HEK293 (cell line): Measurements from ENCODE around the gene MT1B.
"Not testable (repeated sequence)": the region's sequence is repeated elsewhere in the genome, so short reads cannot be mapped to it uniquely, and the experiment has no call there.

Experiments
- CTCF ChIA-PET: fragments of 350-600 bp; formaldehyde crosslinking; extraction: SDS; loops from one replicate; lab custom pipeline; 2021; ENCODE audit warnings: antibody characterized with exemption; lab: Yijun Ruan, JAX
- POLR2A ChIA-PET: fragments of 300-600 bp; formaldehyde crosslinking; extraction: SDS; loops from one replicate; lab custom pipeline; 2020; ENCODE audit warnings: antibody characterized with exemption, inconsistent platforms; lab: Yijun Ruan, JAX
- H3K27ac ChIP-seq: fragments of 200-500 bp; sonication (Bioruptor generic); 2 replicates; pipeline ENCODE4 v1.5.1; 2014; ENCODE audit warnings: low read depth, low read length, control low read depth, inconsistent platforms; ENCODE audit errors: extremely low read depth
- H3K36me3 ChIP-seq, 2 experiments: fragments of 200-500 bp in 1 of 2; sonication (Bioruptor generic) in 1 of 2; 1 replicate in 1 of 2; 2 replicates in 1 of 2; pipeline ENCODE4 v1.5.1; 2014 to 2017; ENCODE audit warnings: inconsistent platforms in 2 of 2, low read length in 2 of 2; ENCODE audit not compliant: control insufficient read depth in 2 of 2, insufficient read depth in 1 of 2
- H3K4me1 ChIP-seq: fragments of 200-500 bp; sonication (Bioruptor generic); 2 replicates; pipeline ENCODE4 v1.5.1; 2014; ENCODE audit warnings: mild to moderate bottlenecking, low read length, inconsistent platforms; ENCODE audit not compliant: control insufficient read depth, insufficient read depth
- H3K4me3 ChIP-seq: 2 replicates; pipeline ENCODE4 v1.5.1; 2011; ENCODE audit warnings: low read depth, mild to moderate bottlenecking, control low read depth, low read length, moderate library complexity
- H3K9me3 ChIP-seq: fragments of 200-500 bp; sonication (Bioruptor generic); 2 replicates; pipeline ENCODE4 v1.5.1; 2014; ENCODE audit warnings: low read depth, low read length, inconsistent platforms; ENCODE audit not compliant: control insufficient read depth, insufficient read depth
- EGR2 ChIP-seq: fragments of 450-650 bp; formaldehyde crosslinking; IDR thresholded peaks from 2 replicates; pipeline ENCODE4 v1.5.1; 2016; ENCODE audit warnings: low read depth, missing biosample characterization, missing genetic modification characterization
- OVOL3 ChIP-seq: fragments of 450-650 bp; formaldehyde crosslinking; IDR thresholded peaks from 2 replicates; pipeline ENCODE4 v1.5.1; 2016; ENCODE audit warnings: missing biosample characterization, missing genetic modification characterization
- SCRT1 ChIP-seq: fragments of 450-650 bp; formaldehyde crosslinking; IDR thresholded peaks from 2 replicates; pipeline ENCODE4 v1.5.1; 2016; ENCODE audit warnings: missing biosample characterization, missing genetic modification characterization, borderline replicate concordance
- SCRT2 ChIP-seq: fragments of 450-650 bp; formaldehyde crosslinking; IDR thresholded peaks from 2 replicates; pipeline ENCODE4 v1.5.1; 2016; ENCODE audit warnings: missing biosample characterization, missing genetic modification characterization
- SP7 ChIP-seq: fragments of 450-650 bp; formaldehyde crosslinking; IDR thresholded peaks from 2 replicates; pipeline ENCODE4 v1.5.1; 2016; ENCODE audit warnings: missing biosample characterization, missing genetic modification characterization
- ZBTB8A ChIP-seq: fragments of 450-650 bp; formaldehyde crosslinking; IDR thresholded peaks from 2 replicates; pipeline ENCODE4 v1.5.1; 2016; ENCODE audit warnings: missing biosample characterization, missing genetic modification characterization
- ZFHX2 ChIP-seq: fragments of 450-650 bp; formaldehyde crosslinking; conservative IDR thresholded peaks from 2 replicates; pipeline ENCODE4 v1.5.1; 2016; ENCODE audit warnings: missing biosample characterization, missing genetic modification characterization
- ZNF132 ChIP-seq: fragments of 450-650 bp; formaldehyde crosslinking; IDR thresholded peaks from 2 replicates; pipeline ENCODE4 v1.5.1; 2017; ENCODE audit warnings: missing biosample characterization, missing genetic modification characterization, borderline replicate concordance
- ZNF184 ChIP-seq: fragments of 450-650 bp; IDR thresholded peaks from 2 replicates; pipeline ENCODE4 v1.5.1; 2018; ENCODE audit warnings: missing biosample characterization, mild to moderate bottlenecking, missing genetic modification characterization
- ZNF274 ChIP-seq, 2 experiments: fragments of 200-500 bp in 1 of 2; fragments of 450-650 bp in 1 of 2; sonication (Bioruptor generic) in 1 of 2; formaldehyde crosslinking in 1 of 2; IDR thresholded peaks; 2 replicates each; pipeline versions ENCODE4 v1.5.1 to v1.6.1; 2014 to 2016; ENCODE audit warnings: borderline replicate concordance in 1 of 2, inconsistent platforms in 1 of 2, low read length in 1 of 2, missing biosample characterization in 1 of 2, missing genetic modification characterization in 1 of 2
- ZNF37A ChIP-seq: fragments of 450-650 bp; IDR thresholded peaks from 2 replicates; pipeline ENCODE4 v1.5.1; 2018; ENCODE audit warnings: missing biosample characterization, missing genetic modification characterization
- ZNF555 ChIP-seq: fragments of 450-650 bp; formaldehyde crosslinking; conservative IDR thresholded peaks from 2 replicates; pipeline ENCODE4 v1.5.1; 2017; ENCODE audit warnings: missing biosample characterization, mild to moderate bottlenecking, missing genetic modification characterization, inconsistent platforms
- ZNF560 ChIP-seq: fragments of 450-650 bp; formaldehyde crosslinking; IDR thresholded peaks from 2 replicates; pipeline ENCODE4 v1.5.1; 2017; ENCODE audit warnings: missing biosample characterization, missing genetic modification characterization, borderline replicate concordance
- ZNF623 ChIP-seq: fragments of 450-650 bp; formaldehyde crosslinking; IDR thresholded peaks from 2 replicates; pipeline ENCODE4 v1.5.1; 2016; ENCODE audit warnings: missing biosample characterization, missing genetic modification characterization
- ZNF624 ChIP-seq: fragments of 450-650 bp; formaldehyde crosslinking; IDR thresholded peaks from 2 replicates; pipeline ENCODE4 v1.5.1; 2017; ENCODE audit warnings: missing biosample characterization, missing genetic modification characterization
- ZNF776 ChIP-seq: fragments of 450-650 bp; formaldehyde crosslinking; IDR thresholded peaks from 2 replicates; pipeline ENCODE4 v1.5.0; 2017; ENCODE audit warnings: missing biosample characterization, missing genetic modification characterization, borderline replicate concordance
- ZNF792 ChIP-seq: fragments of 450-650 bp; formaldehyde crosslinking; IDR thresholded peaks from 2 replicates; pipeline ENCODE4 v1.5.1; 2016; ENCODE audit warnings: missing biosample characterization, missing genetic modification characterization
- ZNF837 ChIP-seq: fragments of 450-650 bp; formaldehyde crosslinking; IDR thresholded peaks from 2 replicates; pipeline ENCODE4 v1.5.1; 2016; ENCODE audit warnings: missing biosample characterization, missing genetic modification characterization
- TF ChIP-seq, protein P1 (sequence below): sonication (generic); formaldehyde crosslinking; IDR thresholded peaks from 2 replicates; pipeline ENCODE4 v1.8.1; 2022; ENCODE audit warnings: mild to moderate bottlenecking, moderate library complexity, missing genetic modification reagents

Gene MT1B

DNA sequence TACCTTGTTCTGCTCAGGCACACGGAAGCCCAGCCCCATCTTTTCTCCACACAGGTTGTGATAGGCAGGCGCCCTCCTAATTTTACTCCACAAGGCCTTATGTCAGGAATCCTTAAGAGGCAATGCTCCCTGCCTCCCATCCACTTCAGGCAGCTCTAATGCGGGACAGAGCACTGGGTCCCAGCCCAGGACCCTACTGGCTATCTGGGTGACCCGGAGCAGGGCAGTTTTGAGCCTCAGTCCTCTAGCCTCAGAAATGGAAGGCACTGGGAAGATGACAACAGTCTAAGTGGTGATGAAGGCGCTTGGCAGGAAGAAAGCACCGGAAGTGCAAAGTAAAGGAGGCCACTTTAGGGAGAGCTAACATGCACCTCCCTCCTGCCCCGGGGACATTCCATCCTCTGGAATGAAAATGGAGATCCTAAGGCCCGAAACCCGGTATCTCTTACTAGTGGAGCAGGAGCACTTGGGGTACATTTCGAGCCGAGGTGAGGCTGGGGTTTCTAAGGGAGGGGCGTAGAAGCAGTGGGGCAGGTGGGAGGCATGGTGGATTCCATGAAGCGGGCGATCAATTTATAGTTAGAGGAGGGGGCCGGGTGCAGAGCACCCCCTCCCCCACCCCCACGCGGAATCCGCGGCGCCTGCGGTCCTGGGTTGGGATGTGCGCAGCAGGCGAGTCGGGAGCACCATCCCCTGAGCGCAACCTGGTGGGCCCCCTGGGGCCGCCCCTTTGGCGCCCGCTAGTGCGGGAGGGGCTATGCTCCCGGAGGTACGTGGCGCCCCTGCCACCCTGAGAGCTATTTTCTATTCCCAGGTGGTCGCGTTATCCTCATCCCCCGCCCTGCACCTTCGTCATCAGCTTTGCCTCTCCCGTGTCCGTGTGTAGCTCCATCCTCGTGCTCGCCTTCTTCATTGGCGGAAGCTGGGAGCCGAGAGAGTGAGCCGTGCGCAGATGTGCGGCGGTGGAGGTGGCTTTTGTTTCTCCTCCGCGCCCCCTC, 11.0 kb downstream of the MT1B start:
- ChIA-PET CTCF (no interaction called here), POLR2A (interaction anchor here (0.6 kb wide), 1 partner anchor 1808 kb away, joined by 3 read pairs; no protein-coding TSS in a partner anchor)
- H3K36me3 ChIP-seq, result no peaks in the 10 kb centered on the region
- H3K9me3 ChIP-seq, result no peaks in the 10 kb centered on the region
- TF ChIP-seq ZNF837 (tag by site-specific recombination) (no peak), ZNF132 (no peak), ZNF623 (tag by site-specific recombination) (no peak), SP7 (tag by site-specific recombination) (no peak), ZNF776 (tag by site-specific recombination) (no peak), ZNF184 (no peak), OVOL3 (no peak), ZNF792 (no peak), ZBTB8A (tag by site-specific recombination) (no peak), ZNF274 (IDR thresholded peaks at IDR 0.05; ENCODE audit: low read length) (no peak), ZNF274 (tag by site-specific recombination; IDR thresholded peaks at IDR 0.05; ENCODE audit: borderline replicate concordance) (no peak), ZNF555 (no peak), ZNF560 (tag by site-specific recombination) (no peak), ZNF624 (tag by site-specific recombination) (no peak)
- TF ChIP-seq, protein P1, sequence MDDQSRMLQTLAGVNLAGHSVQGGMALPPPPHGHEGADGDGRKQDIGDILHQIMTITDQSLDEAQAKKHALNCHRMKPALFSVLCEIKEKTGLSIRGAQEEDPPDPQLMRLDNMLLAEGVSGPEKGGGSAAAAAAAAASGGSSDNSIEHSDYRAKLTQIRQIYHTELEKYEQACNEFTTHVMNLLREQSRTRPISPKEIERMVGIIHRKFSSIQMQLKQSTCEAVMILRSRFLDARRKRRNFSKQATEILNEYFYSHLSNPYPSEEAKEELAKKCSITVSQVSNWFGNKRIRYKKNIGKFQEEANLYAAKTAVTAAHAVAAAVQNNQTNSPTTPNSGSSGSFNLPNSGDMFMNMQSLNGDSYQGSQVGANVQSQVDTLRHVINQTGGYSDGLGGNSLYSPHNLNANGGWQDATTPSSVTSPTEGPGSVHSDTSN (CRISPR knock-in tag), result no peak
- H3K4me3 ChIP-seq, result no peak overlapping the region
- H3K27ac ChIP-seq, result no peak overlapping the region
- no peaks in the 10 kb centered on the region; the same call in 1 of the 2 replicates for H3K4me1 ChIP-seq

DNA sequence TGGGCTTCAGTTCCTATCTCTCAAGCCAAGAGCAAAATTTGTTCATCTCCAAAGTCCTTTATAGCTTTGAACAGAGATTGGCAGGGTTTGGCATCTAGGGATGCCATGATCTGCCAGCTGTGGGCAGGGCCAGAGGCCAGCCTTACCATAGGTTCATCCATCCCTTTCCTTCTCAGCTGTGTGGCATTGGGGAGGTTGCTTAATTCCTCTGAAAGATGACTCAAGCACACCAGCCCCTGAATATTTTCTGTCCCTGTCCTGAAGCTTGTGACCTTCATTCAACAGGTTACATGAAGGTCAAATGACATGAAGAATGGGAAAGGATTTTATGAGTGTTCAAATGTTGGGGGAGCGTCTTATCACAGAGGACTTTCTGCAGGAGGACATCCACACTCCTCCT, 12.8 kb downstream of the MT1B start:
- H3K9me3 ChIP-seq, result no peaks in the 10 kb centered on the region
- ChIA-PET CTCF (no interaction called here), POLR2A (no interaction called here)
- no peak overlapping the region for H3K4me3 ChIP-seq
- 0 out of 2 replicates have a peak, but pooled peaks have one; percentile 32 for TF ChIP-seq SCRT1 (tag by site-specific recombination)
- TF ChIP-seq SCRT2, result peak; percentile 81
- no peak for TF ChIP-seq ZNF37A
- no peak overlapping the region for H3K27ac ChIP-seq
- no peaks in the 10 kb centered on the region; the same call in 1 of the 2 replicates for H3K4me1 ChIP-seq
- H3K36me3 ChIP-seq, result no peaks in the 10 kb centered on the region

DNA sequence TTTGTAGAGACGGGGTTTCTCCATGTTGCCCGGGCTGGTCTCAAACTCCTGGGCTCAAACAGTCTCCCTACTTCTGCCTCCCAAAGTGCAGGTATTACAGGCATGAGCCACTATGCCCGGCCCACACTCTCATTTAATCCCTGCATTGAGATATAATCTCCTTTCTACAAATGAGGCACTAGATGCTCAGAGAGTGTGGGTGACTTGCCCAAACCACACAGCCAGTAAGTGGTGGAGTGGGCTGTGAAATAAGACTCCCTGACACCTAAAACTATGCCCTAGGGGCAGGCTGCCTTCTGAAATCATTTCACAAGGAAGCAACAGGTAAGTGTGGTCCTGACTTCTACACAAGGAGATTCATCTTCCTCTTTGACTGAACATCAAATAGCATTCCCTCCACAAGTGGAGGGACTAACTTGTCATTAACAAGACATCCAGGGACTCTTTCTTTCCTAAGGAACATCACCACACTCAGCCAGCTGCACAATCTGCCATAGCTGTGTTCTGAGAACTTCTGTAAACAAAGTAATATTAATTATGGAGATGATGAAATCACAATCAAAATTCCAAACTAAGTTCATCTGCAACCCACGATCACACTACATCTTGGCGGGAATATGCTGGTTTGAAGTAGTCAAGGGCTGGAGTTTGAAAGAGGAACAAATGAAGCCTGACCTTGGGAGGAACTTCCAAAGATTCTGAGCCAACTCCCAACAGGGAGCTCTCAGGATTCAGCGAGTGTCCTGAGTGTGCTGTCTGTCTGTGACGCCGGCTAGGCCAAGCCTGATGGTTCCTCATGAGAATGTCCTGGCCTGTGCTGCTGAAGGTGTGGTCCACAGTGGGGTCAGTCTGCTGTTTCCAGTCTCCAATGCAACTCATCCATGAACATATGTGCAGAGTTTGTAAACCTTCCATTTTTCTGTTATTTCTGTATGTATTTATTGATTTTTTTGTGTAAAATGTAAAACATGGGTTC, 13.9 kb downstream of the MT1B start:
- H3K4me3 ChIP-seq, H3K27ac ChIP-seq, H3K36me3 ChIP-seq, POLR2A ChIA-PET, H3K9me3 ChIP-seq, H3K4me1 ChIP-seq, CTCF ChIA-PET: not testable (repeated sequence)
- peak; percentile 91 for TF ChIP-seq EGR2 (tag by site-specific recombination)
- TF ChIP-seq SCRT2, result peak; percentile 80
- TF ChIP-seq ZFHX2 (tag by site-specific recombination), result peak; percentile 78
